Measurements from ENCODE around the gene EIF3K.

The EIF3K gene

GRCh38 chr19:38665950-38666662 is 47.1 kb downstream of the EIF3K start:
- DNase-seq (ENCODE audit: low spot score): no peak

GRCh38 chr19:38666663-38667511 is 47.9 kb downstream of the EIF3K start:
- peak; percentile 45 for DNase-seq (ENCODE audit: low spot score)

- peak; percentile 49 for DNase-seq (ENCODE audit: low spot score)
These were observed 48.7 kb downstream of the EIF3K start for GRCh38 chr19:38667661-38668171.

- no peak for DNase-seq (ENCODE audit: low spot score)
These were observed 50.6 kb downstream of the EIF3K start for GRCh38 chr19:38669552-38669951.

DNA sequence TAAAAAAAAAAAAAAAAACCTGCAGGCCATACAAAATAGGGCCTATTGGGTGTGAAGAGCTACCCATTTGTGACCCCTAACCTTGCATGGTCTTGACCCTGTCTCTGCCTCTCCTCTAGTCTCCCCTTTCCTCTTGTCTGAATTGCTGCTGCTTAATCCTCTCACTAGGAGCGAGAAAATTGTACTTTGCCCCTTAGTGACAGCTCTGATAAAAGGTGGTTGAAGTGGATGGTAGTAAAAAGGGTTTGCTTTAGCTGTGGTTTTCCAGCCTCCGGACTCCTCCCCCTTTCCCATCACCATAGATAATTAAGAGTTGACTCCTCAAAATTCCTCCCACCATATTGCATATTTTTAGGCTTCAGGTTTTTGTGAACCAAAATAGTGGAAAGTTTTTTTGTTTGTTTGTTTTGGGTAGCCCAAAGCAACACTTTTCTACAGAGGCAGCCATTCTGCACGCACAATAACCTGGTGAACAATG is 52.0 kb downstream of the EIF3K start:
- DNase-seq (ENCODE audit: low spot score): no peak

GRCh38 chr19:38671654-38672053 is 52.7 kb downstream of the EIF3K start:
- no peak for DNase-seq (ENCODE audit: low spot score)

GRCh38 chr19:38673030-38673429 is 54.0 kb downstream of the EIF3K start:
- no peak for DNase-seq (ENCODE audit: low spot score)

- no peak for DNase-seq (ENCODE audit: low spot score)
These were observed 55.6 kb downstream of the EIF3K start for GRCh38 chr19:38674388-38675171.

DNA sequence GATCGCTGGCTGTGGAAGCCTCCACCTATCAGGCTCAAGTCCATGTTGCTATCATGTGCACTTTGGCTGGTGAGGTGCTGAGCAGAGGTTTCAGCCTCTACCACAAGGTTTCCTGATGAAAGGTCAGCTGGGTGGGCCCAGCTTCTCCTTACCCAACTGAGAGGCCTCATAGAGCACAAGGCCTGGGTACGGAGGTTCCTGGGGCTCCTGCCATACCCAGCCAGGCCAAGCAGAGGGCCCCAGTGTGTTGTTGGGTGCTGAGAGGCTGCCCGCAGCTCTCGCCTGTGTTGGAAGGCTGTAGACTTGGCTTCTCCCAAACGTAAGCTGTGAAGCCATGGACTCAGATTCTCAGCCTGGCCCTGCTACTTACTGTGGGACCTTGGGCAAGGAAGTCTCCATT is 56.6 kb downstream of the EIF3K start:
- DNase-seq (ENCODE audit: low spot score): peak; percentile 50

GRCh38 chr19:38676023-38676877 is 57.3 kb downstream of the EIF3K start:
- DNase-seq (ENCODE audit: low spot score): peak; percentile 59

- DNase-seq (ENCODE audit: low spot score): no peak
These were observed 58.1 kb downstream of the EIF3K start for GRCh38 chr19:38676878-38677646.

GRCh38 chr19:38678217-38678890 is 59.4 kb downstream of the EIF3K start:
- no peak for DNase-seq (ENCODE audit: low spot score)

DNA sequence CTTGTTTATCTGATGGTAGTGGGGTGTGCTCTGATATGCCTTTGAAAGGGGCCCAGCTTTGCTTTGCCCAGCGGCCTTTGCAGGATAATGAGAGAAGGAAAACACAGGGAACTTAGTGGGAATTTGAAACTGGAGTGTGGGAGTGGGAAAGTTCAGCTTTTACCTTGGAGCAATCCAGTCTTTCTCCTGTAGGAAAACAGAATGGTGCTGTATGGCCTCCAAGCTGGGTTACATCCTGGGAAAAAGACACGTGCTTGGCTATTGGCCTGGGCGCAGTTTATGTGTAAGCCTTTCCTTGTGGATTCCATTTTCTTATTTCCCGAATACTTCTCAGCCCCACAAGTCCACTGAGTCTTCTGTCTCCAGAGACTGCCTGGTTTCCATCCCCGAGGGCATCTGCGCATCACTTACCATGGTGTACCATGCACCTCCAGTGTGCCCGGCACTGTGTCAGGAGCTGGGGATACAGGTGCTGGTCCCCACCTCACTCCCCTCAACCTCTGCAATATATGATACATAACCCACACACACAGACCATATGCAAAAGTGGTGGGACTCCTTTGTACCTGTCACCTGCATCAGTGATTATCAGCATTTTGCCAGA is 60.0 kb downstream of the EIF3K start:
- no peak for DNase-seq (ENCODE audit: low spot score)

- DNase-seq (ENCODE audit: low spot score): no peak
These were observed 60.9 kb downstream of the EIF3K start for GRCh38 chr19:38679839-38680238.

DNA sequence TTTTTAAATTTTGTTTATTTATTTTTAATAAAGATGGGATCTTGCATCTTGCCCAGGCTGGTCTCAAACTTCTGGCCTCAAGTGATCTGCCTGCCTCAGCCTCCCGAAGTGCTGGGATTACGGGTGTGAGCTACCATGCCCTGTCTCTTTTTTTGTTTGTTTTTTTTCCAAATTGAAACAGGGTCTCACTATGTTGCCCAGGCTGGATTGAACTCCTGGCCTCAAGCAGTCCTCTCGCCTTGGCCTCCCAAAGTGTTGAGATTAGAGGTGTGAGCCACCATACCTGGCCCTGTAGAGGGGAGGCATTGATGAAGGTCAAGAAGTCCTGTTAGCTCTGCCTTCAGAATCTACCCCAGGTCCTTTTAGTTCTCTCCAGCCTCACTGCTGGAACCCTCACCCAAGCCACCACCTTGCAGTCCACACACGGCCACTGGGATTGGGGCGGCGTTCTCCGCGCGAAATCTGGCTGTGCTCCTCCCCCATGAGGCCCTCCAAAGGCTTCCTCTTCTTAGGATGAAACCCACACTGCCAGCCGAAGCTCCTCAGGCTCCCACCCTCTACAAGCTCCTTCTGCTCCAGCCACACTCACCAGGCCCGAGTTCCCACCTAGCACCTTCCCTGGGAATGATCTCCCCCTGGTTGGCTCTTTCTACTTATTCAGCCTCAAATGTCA is 63.3 kb downstream of the EIF3K start:
- DNase-seq (ENCODE audit: low spot score): no peak

DNA sequence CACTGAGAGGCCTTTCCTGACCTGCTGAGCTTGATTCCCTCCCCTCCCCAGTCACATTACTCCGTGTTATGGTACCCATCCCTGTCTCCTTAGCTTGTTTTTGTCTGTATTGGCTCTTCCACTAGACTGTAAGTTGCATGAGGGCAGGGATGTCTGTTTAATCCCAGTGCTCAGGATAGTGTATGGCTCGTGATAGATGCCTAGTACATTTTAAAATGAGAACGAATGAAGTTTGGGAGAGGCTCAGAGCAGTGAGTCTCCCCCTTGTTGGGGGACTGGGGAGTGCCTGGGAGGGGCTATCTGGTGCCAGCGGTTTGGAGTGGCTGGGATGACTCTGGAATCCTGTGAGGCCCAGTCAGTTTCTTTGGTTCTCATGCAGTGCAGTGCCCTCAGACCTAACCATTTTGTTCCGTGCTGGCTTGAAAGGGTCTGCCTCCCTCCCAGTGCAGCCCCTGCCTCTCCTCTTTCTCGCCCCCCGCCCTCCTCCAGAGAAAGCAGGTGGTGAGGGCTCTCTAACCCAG is 63.9 kb downstream of the EIF3K start:
- DNase-seq (ENCODE audit: low spot score): no peak

DNA sequence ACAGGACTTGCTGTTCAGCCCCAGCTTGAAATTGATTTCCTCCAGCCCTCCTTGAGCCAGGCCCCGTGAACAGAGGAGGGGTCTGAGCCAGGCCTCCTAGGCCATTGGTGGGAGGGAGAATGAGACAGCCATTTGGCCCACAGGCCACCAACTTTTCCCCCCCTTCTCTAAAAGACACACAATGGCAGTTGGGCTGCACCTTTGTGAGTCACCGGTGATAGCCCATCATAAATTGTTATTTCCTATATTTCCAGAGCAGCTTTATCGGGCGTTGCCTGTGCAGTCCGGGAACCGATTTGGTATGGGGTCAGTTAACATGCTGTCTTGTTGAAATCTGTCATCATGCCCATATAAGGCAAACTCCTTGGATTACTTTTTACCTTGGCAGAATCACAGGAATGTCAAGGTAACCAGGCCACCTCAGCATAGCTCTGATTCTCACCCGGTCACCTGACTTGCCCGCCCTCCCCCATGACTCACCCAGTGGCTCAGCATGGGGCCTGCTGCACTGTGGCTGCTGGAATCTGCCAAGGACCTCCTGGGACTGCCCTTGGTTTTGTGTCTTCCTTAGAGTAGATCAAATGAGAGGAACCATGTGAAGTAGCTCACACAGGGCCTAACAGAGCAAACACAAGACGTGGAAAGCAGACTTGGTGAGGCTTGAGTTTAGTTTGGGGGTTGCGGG is 64.5 kb downstream of the EIF3K start:
- peak; percentile 73 for DNase-seq (ENCODE audit: low spot score)

Measured in hematopoietic multipotent progenitor cell treated with erythropoietin and hydrocortisone succinate and interleukin-3 and kit ligand, for 15 days (in vitro differentiated cells).